DND-41 (cell line): ENCODE results near the gene DERL2.

Source experiments
- ATAC-seq: fragments of 200-7000 bp; cut with Tn5 transposase; 3 replicates; pipeline ENCODE4 v1.9.1; 2021; ENCODE audit warnings: low read depth; ENCODE audit not compliant: insufficient read depth
- DNase-seq: peaks from one replicate; pipeline ENCODE4 v3.0.0-alpha.2; 2020
- H2AFZ ChIP-seq: 2 replicates; pipeline ENCODE4 v1.6.0; 2012; ENCODE audit warnings: low read depth, low read length
- H3K27ac ChIP-seq: 2 replicates; pipeline ENCODE4 v1.5.1; 2012; ENCODE audit warnings: low read length, inconsistent platforms
- H3K27me3 ChIP-seq: fragments of 200-600 bp; sonication (generic); 2 replicates; pipeline ENCODE4 v1.6.0; 2012; ENCODE audit warnings: low read length, mild to moderate bottlenecking, inconsistent platforms; ENCODE audit not compliant: insufficient read depth, poor library complexity
- H3K36me3 ChIP-seq: 2 replicates; pipeline ENCODE4 v1.5.1; 2012; ENCODE audit warnings: low read length, inconsistent platforms; ENCODE audit not compliant: insufficient read depth
- H3K4me1 ChIP-seq: 2 replicates; pipeline ENCODE4 v1.5.1; 2012; ENCODE audit warnings: mild to moderate bottlenecking, low read length; ENCODE audit not compliant: insufficient read depth
- H3K4me2 ChIP-seq: 2 replicates; pipeline ENCODE4 v1.6.0; 2012; ENCODE audit warnings: mild to moderate bottlenecking, moderate library complexity, low read length, inconsistent platforms; ENCODE audit not compliant: insufficient read depth
- H3K4me3 ChIP-seq, 2 experiments: fragments of 200-600 bp in 1 of 2; shearing (Covaris generic) in 1 of 2; 2 replicates each; pipeline ENCODE4 v1.5.1; 2012 to 2016; ENCODE audit warnings: inconsistent platforms in 2 of 2, low read length in 2 of 2, mild to moderate bottlenecking in 2 of 2, low read depth in 1 of 2, moderate library complexity in 1 of 2
- H3K79me2 ChIP-seq: 2 replicates; pipeline ENCODE4 v1.6.0; 2012; ENCODE audit warnings: low read length, inconsistent platforms; ENCODE audit not compliant: insufficient read depth
- H3K9ac ChIP-seq: 2 replicates; pipeline ENCODE4 v1.6.0; 2012; ENCODE audit warnings: low read depth, mild to moderate bottlenecking, inconsistent platforms, low read length, moderate library complexity
- H3K9me3 ChIP-seq: 2 replicates; pipeline ENCODE4 v1.5.1; 2012; ENCODE audit warnings: low read length, moderate library complexity, mild to moderate bottlenecking, inconsistent platforms; ENCODE audit not compliant: insufficient read depth, severe bottlenecking
- H4K20me1 ChIP-seq: 2 replicates; pipeline ENCODE4 v1.6.0; 2012; ENCODE audit warnings: low read length; ENCODE audit not compliant: insufficient read depth
- CTCF ChIP-seq: IDR thresholded peaks from 2 replicates; pipeline ENCODE4 v1.5.1; 2012; ENCODE audit warnings: borderline replicate concordance, low read length, moderate library complexity, mild to moderate bottlenecking; ENCODE audit not compliant: poor library complexity, severe bottlenecking; ENCODE audit errors: extremely low read depth
- EZH2 ChIP-seq: IDR thresholded peaks from 3 replicates; pipeline ENCODE4 v1.6.1; 2012; ENCODE audit warnings: borderline replicate concordance, low read depth, mild to moderate bottlenecking, moderate library complexity, low read length, inconsistent platforms; ENCODE audit not compliant: severe bottlenecking

The DERL2 gene

GRCh38 chr17:5508810-5509209, 22.8 kb upstream of the DERL2 start:
- Histone ChIP-seq H3K9me3 (no peaks in the 10 kb centered on the region), H3K9ac (no peak overlapping the region), H3K4me3 (no peak overlapping the region), H3K79me2 (no peaks in the 10 kb centered on the region), H4K20me1 (no peaks in the 10 kb centered on the region), H3K36me3 (no peaks in the 10 kb centered on the region), H3K4me2 (no peak overlapping the region), H3K27me3 (no peaks in the 10 kb centered on the region), H3K27ac (no peak overlapping the region), H2AFZ (no peak overlapping the region), H3K4me1 (peaks cover 6% of the 10 kb centered on the region)
- no peak for DNase-seq
- no peak for ATAC-seq
- no peak for TF ChIP-seq EZH2
- no peak for TF ChIP-seq CTCF

GRCh38 chr17:5506307-5506706, 20.3 kb upstream of the DERL2 start:
- Histone ChIP-seq H3K4me3 (no peak overlapping the region), H3K4me1 (peaks cover 4% of the 10 kb centered on the region), H3K36me3 (no peaks in the 10 kb centered on the region), H3K27ac (no peak overlapping the region), H2AFZ (no peak overlapping the region), H3K4me2 (no peak overlapping the region), H3K9ac (no peak overlapping the region), H3K79me2 (no peaks in the 10 kb centered on the region), H4K20me1 (no peaks in the 10 kb centered on the region; the same call in 1 of the 2 replicates), H3K9me3 (no peaks in the 10 kb centered on the region), H3K27me3 (no peaks in the 10 kb centered on the region)
- no peak for ATAC-seq
- no peak for DNase-seq
- no peak for TF ChIP-seq CTCF
- TF ChIP-seq EZH2, result no peak

- TF ChIP-seq EZH2 (no peak), CTCF (no peak)
- H2AFZ ChIP-seq, result no peak overlapping the region
- DNase-seq (no peak), ATAC-seq (no peak)
- no peak overlapping the region for H3K27ac ChIP-seq
- no peaks in the 10 kb centered on the region for H3K9me3 ChIP-seq
- H3K79me2 ChIP-seq, result no peaks in the 10 kb centered on the region
- H3K36me3 ChIP-seq, result no peaks in the 10 kb centered on the region
- H3K4me3 ChIP-seq, result no peak overlapping the region
- no peak overlapping the region for H3K9ac ChIP-seq
- no peak overlapping the region for H3K4me2 ChIP-seq
- no peaks in the 10 kb centered on the region for H3K27me3 ChIP-seq
- H4K20me1 ChIP-seq, result no peaks in the 10 kb centered on the region; the same call in 1 of the 2 replicates
- peaks cover 20% of the 10 kb centered on the region for H3K4me1 ChIP-seq
Measured at GRCh38 chr17:5502552-5502951, 16.6 kb upstream of the DERL2 start.

GRCh38 chr17:5501685-5502084, 15.7 kb upstream of the DERL2 start:
- peak overlapping the region; percentile 87 for H3K4me2 ChIP-seq
- no peak for TF ChIP-seq EZH2
- no peak for TF ChIP-seq CTCF
- no peak overlapping the region for H2AFZ ChIP-seq
- no peaks in the 10 kb centered on the region for H3K9me3 ChIP-seq
- no peaks in the 10 kb centered on the region for H3K27me3 ChIP-seq
- no peaks in the 10 kb centered on the region for H3K36me3 ChIP-seq
- ATAC-seq, result no peak
- peaks cover 20% of the 10 kb centered on the region for H3K4me1 ChIP-seq
- no peak for DNase-seq
- no peaks in the 10 kb centered on the region; the same call in 1 of the 2 replicates for H4K20me1 ChIP-seq
- peak overlapping the region; percentile 55; the same call in 1 of the 2 replicates for H3K9ac ChIP-seq
- H3K4me3 ChIP-seq, result no peak overlapping the region; a peak in 1 of 4 replicates
- H3K27ac ChIP-seq, result no peak overlapping the region
- no peaks in the 10 kb centered on the region for H3K79me2 ChIP-seq
